Measurements from ENCODE around the gene COL4A2.

COL4A2 gene

DNA sequence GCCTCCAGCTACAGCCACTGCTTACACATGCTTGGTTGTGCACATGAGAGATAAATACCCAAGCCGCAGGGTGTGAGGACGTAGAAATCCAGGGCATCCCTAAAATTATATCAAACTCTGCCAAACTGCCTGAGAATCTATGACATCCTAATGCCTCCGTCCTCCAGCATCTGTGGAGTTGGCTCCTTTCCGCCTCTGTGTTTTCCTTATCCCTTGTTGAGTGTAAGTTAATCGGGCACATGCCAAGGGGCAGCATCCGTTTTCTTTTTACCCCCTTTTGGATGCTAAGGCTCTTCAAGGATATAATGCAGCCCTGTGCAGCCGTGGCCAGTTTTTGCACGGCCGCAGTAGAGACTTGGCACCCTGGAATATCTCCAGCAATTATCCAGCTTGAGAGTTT, 66.5 kb downstream of the COL4A2 start:
- H3K9me3 ChIP-seq (ENCODE audit: control insufficient read depth, low read length) = no peaks in the 10 kb centered on the region
- no peaks in the 10 kb centered on the region for H3K36me3 ChIP-seq (ENCODE audit: control insufficient read depth, insufficient read depth, low read length)
- no peak for DNase-seq
- no peaks in the 10 kb centered on the region for H3K27me3 ChIP-seq (replicated peaks; ENCODE audit: control insufficient read depth, insufficient read depth, low read length, poor library complexity, severe bottlenecking)
- no peak overlapping the region for H3K4me3 ChIP-seq (ENCODE audit: insufficient read depth, low read depth, low read length, poor library complexity, severe bottlenecking)
- H3K4me1 ChIP-seq (ENCODE audit: control insufficient read depth, insufficient read depth, low read length, poor library complexity, severe bottlenecking) = no peaks in the 10 kb centered on the region
- no peak overlapping the region for H3K27ac ChIP-seq (ENCODE audit: insufficient read depth, low read length, poor library complexity, severe bottlenecking)

DNA sequence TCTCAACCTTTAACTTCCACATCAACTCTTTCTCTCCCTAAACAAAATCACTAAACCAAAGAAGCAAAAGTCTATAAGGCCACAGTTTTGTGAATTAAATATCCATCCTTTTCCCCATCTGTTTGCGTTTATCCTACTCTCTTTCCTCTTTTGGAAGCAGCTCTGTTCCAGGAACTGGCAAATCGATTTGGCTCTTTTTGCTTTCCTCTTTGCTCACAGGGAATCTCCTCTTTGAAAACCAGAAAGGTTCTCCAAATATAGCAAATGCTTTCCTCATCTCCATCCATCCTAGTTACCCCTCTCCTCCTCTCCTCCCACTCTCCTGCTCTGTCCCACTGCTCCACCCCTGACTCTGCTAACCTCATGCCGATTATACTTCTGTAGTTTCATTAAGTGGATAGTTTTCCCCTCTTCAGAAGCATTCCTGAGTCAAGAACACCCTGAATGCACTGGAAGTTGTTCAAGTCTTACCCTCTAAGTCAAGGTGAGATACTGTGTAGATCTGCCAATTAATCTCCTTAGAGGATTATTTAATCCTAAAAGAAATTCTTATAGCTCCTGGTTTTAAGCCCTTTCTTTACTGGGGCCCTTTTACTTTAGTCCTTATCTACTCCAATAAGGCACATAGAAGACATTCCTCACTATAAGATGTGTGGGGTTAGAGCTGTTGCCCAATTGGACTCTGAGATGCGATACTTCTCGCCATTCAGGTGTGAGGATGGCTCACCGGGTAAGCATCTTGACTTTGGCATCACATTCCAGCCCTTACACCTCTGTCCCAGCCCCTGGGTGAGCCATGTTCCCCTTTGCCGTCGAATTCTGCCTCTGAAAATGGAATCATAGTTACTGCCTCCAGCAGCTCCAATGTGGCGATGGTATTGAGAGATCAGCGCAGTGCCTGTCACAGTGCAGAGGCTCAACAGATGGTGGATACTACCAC, 67.6 kb downstream of the COL4A2 start:
- Histone ChIP-seq H3K9me3 (ENCODE audit: control insufficient read depth, low read length) (no peaks in the 10 kb centered on the region), H3K27me3 (replicated peaks; ENCODE audit: control insufficient read depth, insufficient read depth, low read length, poor library complexity, severe bottlenecking) (no peaks in the 10 kb centered on the region), H3K36me3 (ENCODE audit: control insufficient read depth, insufficient read depth, low read length) (no peaks in the 10 kb centered on the region), H3K4me3 (ENCODE audit: insufficient read depth, low read depth, low read length, poor library complexity, severe bottlenecking) (no peak overlapping the region), H3K27ac (ENCODE audit: insufficient read depth, low read length, poor library complexity, severe bottlenecking) (no peak overlapping the region), H3K4me1 (ENCODE audit: control insufficient read depth, insufficient read depth, low read length, poor library complexity, severe bottlenecking) (no peaks in the 10 kb centered on the region)
- no peak for DNase-seq

DNA sequence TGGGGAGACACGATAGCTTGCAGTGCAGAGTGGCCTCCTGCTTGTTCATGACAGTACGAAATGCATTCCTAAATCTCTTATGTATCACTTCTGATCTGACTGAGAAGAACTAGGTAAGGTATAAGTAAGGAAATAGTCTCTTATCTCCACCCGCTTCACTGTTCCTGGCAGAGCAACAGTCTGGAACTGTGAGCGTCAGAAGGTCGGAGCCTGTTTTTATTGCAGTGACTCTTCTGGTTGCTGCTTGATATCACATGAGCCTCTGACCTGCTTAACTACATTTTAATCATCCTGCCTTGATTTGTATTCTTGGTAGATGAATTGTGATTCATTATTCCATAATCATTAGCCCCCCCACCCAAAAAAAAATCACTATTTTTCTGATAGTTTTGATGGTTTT, 69.0 kb downstream of the COL4A2 start:
- Histone ChIP-seq H3K9me3 (ENCODE audit: control insufficient read depth, low read length) (no peaks in the 10 kb centered on the region), H3K4me1 (ENCODE audit: control insufficient read depth, insufficient read depth, low read length, poor library complexity, severe bottlenecking) (no peaks in the 10 kb centered on the region), H3K4me3 (ENCODE audit: insufficient read depth, low read depth, low read length, poor library complexity, severe bottlenecking) (no peak overlapping the region), H3K27me3 (replicated peaks; ENCODE audit: control insufficient read depth, insufficient read depth, low read length, poor library complexity, severe bottlenecking) (no peaks in the 10 kb centered on the region), H3K27ac (ENCODE audit: insufficient read depth, low read length, poor library complexity, severe bottlenecking) (no peak overlapping the region), H3K36me3 (ENCODE audit: control insufficient read depth, insufficient read depth, low read length) (no peaks in the 10 kb centered on the region)
- no peak for DNase-seq

DNA sequence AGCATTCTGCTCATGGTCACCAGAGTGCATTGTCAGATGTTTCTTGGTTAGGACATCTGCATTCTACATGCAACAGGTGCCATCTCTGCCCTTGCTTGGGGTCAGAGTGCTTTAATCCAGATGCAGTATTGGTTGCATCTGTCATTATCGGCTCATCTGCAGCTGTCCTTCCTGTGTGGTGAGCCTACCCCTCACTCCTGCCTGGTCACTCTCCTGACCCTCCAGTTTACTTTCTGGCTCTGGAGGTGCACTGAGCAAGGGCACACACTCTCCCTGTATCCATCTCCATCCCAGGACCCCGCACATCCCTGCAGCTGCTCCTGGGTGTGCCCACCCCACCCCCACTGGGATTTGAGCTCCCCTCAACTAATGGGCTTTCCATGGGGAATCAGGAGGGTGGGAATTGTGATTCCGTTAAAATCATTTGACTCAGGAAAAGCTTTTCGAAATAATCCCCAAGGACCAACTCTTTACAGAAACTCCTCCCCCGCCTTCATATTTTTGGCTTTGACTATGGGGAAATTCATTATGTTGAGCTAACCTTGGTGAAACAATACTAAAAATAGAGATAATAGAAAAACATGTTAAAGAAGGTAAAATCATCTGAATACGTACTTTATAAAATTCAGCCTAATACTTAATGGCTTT, 70.2 kb downstream of the COL4A2 start:
- H3K4me3 ChIP-seq (ENCODE audit: insufficient read depth, low read depth, low read length, poor library complexity, severe bottlenecking) = no peak overlapping the region
- H3K27ac ChIP-seq (ENCODE audit: insufficient read depth, low read length, poor library complexity, severe bottlenecking) = no peak overlapping the region
- DNase-seq = no peak
- no peaks in the 10 kb centered on the region for H3K9me3 ChIP-seq (ENCODE audit: control insufficient read depth, low read length)
- H3K4me1 ChIP-seq (ENCODE audit: control insufficient read depth, insufficient read depth, low read length, poor library complexity, severe bottlenecking) = no peaks in the 10 kb centered on the region
- H3K27me3 ChIP-seq (replicated peaks; ENCODE audit: control insufficient read depth, insufficient read depth, low read length, poor library complexity, severe bottlenecking) = no peaks in the 10 kb centered on the region
- H3K36me3 ChIP-seq (ENCODE audit: control insufficient read depth, insufficient read depth, low read length) = no peaks in the 10 kb centered on the region

DNA sequence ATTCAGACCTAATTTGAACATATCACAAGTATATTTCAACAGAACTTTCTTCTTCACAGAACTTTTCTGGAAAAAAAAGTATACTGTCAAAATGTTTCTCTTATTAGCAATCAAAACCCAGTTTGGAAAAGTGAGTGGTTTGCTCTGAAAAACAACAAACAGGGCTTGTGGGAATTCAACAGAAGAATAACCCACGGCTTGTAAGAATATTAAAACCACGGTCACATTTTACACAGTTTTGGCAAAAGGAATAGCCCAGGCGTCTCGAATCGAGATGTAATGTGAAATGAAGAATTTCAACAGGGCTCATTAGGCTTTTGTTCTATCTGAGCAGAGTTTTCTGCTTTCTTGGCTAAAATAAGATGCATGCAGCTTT, 70.7 kb downstream of the COL4A2 start:
- H3K9me3 ChIP-seq (ENCODE audit: control insufficient read depth, low read length) = no peaks in the 10 kb centered on the region
- no peak for DNase-seq
- H3K36me3 ChIP-seq (ENCODE audit: control insufficient read depth, insufficient read depth, low read length) = no peaks in the 10 kb centered on the region
- no peak overlapping the region for H3K4me3 ChIP-seq (ENCODE audit: insufficient read depth, low read depth, low read length, poor library complexity, severe bottlenecking)
- no peak overlapping the region for H3K27ac ChIP-seq (ENCODE audit: insufficient read depth, low read length, poor library complexity, severe bottlenecking)
- H3K4me1 ChIP-seq (ENCODE audit: control insufficient read depth, insufficient read depth, low read length, poor library complexity, severe bottlenecking) = no peaks in the 10 kb centered on the region
- no peaks in the 10 kb centered on the region for H3K27me3 ChIP-seq (replicated peaks; ENCODE audit: control insufficient read depth, insufficient read depth, low read length, poor library complexity, severe bottlenecking)

DNA sequence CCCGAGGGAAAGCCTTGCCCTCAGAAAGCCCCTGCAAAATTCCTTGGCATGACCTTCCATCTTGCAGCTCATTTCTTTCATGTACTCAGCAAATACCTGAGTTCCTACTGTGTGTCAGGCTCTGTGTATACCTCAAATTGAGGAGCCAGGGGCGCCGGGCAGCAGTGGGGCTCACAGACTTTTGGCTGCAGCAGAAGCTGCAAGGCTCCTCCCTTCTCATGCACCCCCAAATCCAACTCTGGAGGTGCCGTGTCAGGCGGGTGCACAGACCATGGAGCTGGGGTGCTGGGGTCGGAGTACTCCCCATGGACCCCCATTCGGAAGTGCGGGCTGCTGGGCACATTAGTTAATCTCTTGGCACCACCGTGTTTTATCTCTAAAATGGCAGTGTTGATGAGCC, 72.3 kb downstream of the COL4A2 start:
- no peak overlapping the region for H3K27ac ChIP-seq (ENCODE audit: insufficient read depth, low read length, poor library complexity, severe bottlenecking)
- H3K27me3 ChIP-seq (replicated peaks; ENCODE audit: control insufficient read depth, insufficient read depth, low read length, poor library complexity, severe bottlenecking) = no peaks in the 10 kb centered on the region
- no peak for DNase-seq
- no peaks in the 10 kb centered on the region for H3K9me3 ChIP-seq (ENCODE audit: control insufficient read depth, low read length)
- H3K4me3 ChIP-seq (ENCODE audit: insufficient read depth, low read depth, low read length, poor library complexity, severe bottlenecking) = no peak overlapping the region
- H3K36me3 ChIP-seq (ENCODE audit: control insufficient read depth, insufficient read depth, low read length) = no peaks in the 10 kb centered on the region
- H3K4me1 ChIP-seq (ENCODE audit: control insufficient read depth, insufficient read depth, low read length, poor library complexity, severe bottlenecking) = no peaks in the 10 kb centered on the region

DNA sequence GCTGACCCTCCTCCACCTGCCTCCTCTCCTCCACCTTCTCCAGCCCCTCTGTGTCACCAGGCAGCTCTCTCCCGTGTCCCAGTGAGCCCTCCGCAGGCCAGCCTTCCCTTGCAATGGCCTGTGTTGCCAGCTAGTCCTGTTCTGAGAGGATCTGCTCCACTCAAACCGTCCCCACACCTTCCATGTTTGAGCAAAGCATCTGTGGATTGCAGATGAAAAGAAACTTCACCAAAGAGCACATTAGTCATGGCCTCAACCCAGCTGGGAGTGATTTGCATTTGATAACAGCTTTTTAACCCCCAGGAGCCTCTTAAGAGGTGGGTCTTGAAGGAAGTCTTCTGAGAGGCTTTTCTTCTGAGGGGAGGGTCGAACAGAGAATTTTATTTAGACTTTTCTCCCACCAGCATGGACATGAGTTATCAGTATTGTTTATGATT, 72.8 kb downstream of the COL4A2 start:
- H3K27ac ChIP-seq (ENCODE audit: insufficient read depth, low read length, poor library complexity, severe bottlenecking) = no peak overlapping the region
- H3K4me1 ChIP-seq (ENCODE audit: control insufficient read depth, insufficient read depth, low read length, poor library complexity, severe bottlenecking) = no peaks in the 10 kb centered on the region
- no peak overlapping the region for H3K4me3 ChIP-seq (ENCODE audit: insufficient read depth, low read depth, low read length, poor library complexity, severe bottlenecking)
- H3K27me3 ChIP-seq (replicated peaks; ENCODE audit: control insufficient read depth, insufficient read depth, low read length, poor library complexity, severe bottlenecking) = no peaks in the 10 kb centered on the region
- DNase-seq = no peak
- no peaks in the 10 kb centered on the region for H3K9me3 ChIP-seq (ENCODE audit: control insufficient read depth, low read length)
- no peaks in the 10 kb centered on the region for H3K36me3 ChIP-seq (ENCODE audit: control insufficient read depth, insufficient read depth, low read length)

DNA sequence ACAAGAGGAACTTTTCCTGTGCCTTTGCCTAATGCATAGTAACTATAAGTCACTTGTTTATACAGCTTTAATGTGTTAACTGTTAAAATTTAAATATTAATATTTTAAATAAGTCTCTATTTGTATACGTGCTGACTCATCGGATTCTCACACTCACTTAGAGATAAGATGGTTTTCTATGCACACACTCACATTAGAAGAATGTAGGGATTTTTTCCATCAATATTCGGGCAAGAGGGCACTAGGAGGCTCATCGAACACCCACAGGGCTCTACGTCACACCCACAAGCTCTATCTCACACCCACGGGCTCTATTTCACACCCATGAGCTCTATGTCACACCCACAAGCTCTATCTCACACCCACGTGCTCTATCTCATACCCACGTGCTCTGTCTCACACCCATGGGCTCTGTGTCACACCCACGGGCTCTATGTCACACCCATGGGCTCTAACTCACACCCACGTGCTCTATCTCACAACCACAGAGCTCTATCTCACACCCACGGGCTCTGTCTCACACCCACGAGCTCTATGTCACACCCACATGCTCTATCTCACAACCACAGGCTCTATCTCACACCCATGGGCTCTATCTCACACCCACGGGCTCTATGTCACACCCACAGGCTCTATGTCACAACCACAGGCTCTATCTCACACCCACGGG, 73.4 kb downstream of the COL4A2 start:
- Histone ChIP-seq H3K27me3 (replicated peaks; ENCODE audit: control insufficient read depth, insufficient read depth, low read length, poor library complexity, severe bottlenecking) (no peaks in the 10 kb centered on the region), H3K9me3 (ENCODE audit: control insufficient read depth, low read length) (no peaks in the 10 kb centered on the region), H3K27ac (ENCODE audit: insufficient read depth, low read length, poor library complexity, severe bottlenecking) (no peak overlapping the region), H3K4me3 (ENCODE audit: insufficient read depth, low read depth, low read length, poor library complexity, severe bottlenecking) (no peak overlapping the region), H3K4me1 (ENCODE audit: control insufficient read depth, insufficient read depth, low read length, poor library complexity, severe bottlenecking) (no peaks in the 10 kb centered on the region), H3K36me3 (ENCODE audit: control insufficient read depth, insufficient read depth, low read length) (no peaks in the 10 kb centered on the region)
- no peak for DNase-seq

DNA sequence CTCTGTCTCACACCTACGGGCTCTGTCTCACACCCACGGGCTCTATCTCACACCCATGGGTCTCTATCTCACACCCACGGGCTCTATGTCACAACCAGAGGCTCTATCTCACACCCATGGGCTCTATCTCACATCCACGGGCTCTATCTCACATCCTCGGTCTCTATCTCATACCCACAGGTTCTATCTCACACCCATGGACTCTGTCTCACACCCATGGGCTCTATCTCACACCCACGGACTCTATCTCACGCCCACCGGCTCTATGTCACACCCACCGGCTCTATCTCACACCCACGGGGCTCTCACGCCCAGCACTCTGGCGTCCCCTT, 73.9 kb downstream of the COL4A2 start:
- H3K36me3 ChIP-seq (ENCODE audit: control insufficient read depth, insufficient read depth, low read length) = no peaks in the 10 kb centered on the region

DNA sequence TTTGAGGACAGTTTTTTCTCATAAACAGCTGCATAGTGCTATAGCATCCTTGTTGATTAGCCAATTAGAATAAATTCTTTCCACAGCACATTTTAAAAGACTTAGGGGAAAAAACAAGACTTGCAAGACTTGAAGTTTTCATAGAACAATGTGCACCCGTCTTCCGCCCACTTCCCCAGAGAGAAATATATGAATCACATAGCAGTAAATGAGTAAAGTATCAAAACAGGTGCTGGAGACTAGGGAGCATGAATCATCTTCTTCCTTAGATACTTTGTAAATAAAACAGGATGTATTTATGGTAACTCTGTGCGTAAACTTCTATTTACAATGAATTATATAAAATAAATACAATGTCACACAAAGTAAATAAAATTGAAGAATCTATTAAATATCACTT, 75.1 kb downstream of the COL4A2 start:
- DNase-seq = no peak
- no peaks in the 10 kb centered on the region for H3K36me3 ChIP-seq (ENCODE audit: control insufficient read depth, insufficient read depth, low read length)
- no peak overlapping the region for H3K27ac ChIP-seq (ENCODE audit: insufficient read depth, low read length, poor library complexity, severe bottlenecking)
- no peaks in the 10 kb centered on the region for H3K4me1 ChIP-seq (ENCODE audit: control insufficient read depth, insufficient read depth, low read length, poor library complexity, severe bottlenecking)
- H3K4me3 ChIP-seq (ENCODE audit: insufficient read depth, low read depth, low read length, poor library complexity, severe bottlenecking) = no peak overlapping the region
- H3K27me3 ChIP-seq (replicated peaks; ENCODE audit: control insufficient read depth, insufficient read depth, low read length, poor library complexity, severe bottlenecking) = no peaks in the 10 kb centered on the region
- no peaks in the 10 kb centered on the region for H3K9me3 ChIP-seq (ENCODE audit: control insufficient read depth, low read length)

More for the DNA sequence above, 73.9 kb downstream of the COL4A2 start:
- H3K4me3 ChIP-seq (ENCODE audit: insufficient read depth, low read depth, low read length, poor library complexity, severe bottlenecking) = no peak overlapping the region
- DNase-seq = no peak
- no peak overlapping the region for H3K27ac ChIP-seq (ENCODE audit: insufficient read depth, low read length, poor library complexity, severe bottlenecking)
- no peaks in the 10 kb centered on the region for H3K27me3 ChIP-seq (replicated peaks; ENCODE audit: control insufficient read depth, insufficient read depth, low read length, poor library complexity, severe bottlenecking)
- H3K9me3 ChIP-seq (ENCODE audit: control insufficient read depth, low read length) = no peaks in the 10 kb centered on the region
- H3K4me1 ChIP-seq (ENCODE audit: control insufficient read depth, insufficient read depth, low read length, poor library complexity, severe bottlenecking) = no peaks in the 10 kb centered on the region

Data from effector memory CD4-positive, alpha-beta T cell (primary cell).